IMR-90 (cell line): ENCODE results near the gene S100B. TPM values are rescaled to one million over a fixed set of nuclear protein-coding genes. Genes with fewer than 3 reads are reported as not detected.

Experiments used
- ATAC-seq: fragments of 200-7000 bp; cut with Tn5 transposase; 2 replicates; pipeline ENCODE4 v1.9.1; 2020; ENCODE audit warnings: low read depth, mild to moderate bottlenecking, moderate library complexity
- BruUV-seq: library from RNA; stranded (reverse); fragments of 400-500 nt; replicated peaks from 2 replicates; lab custom pipeline; 2021; lab: Mats Ljungman, UMichigan
- CTCF ChIA-PET: fragments of 300-600 bp; formaldehyde crosslinking; extraction: SDS; loops from one replicate; lab custom pipeline; 2021; ENCODE audit warnings: antibody characterized with exemption; lab: Yijun Ruan, JAX
- POLR2A ChIA-PET: fragments of 300-600 bp; sonication (Branson Sonifier 250); formaldehyde crosslinking; loops from one replicate; lab custom pipeline; 2022; ENCODE audit warnings: antibody characterized with exemption; ENCODE audit not compliant: unreplicated experiment; lab: Charles Lee
- DNase-seq: peaks from one replicate; pipeline ENCODE4 v3.0.0; 2013
- H2AFZ ChIP-seq: replicated peaks from 2 replicates; pipeline ENCODE3; 2013; ENCODE audit warnings: low read length, mild to moderate bottlenecking; ENCODE audit not compliant: poor library complexity
- H2AK5ac ChIP-seq: 2 replicates; pipeline ENCODE4 v1.6.1; 2013; ENCODE audit warnings: low read depth, low read length, inconsistent platforms
- H2AK9ac ChIP-seq: replicated peaks from 2 replicates; pipeline ENCODE3; 2013; ENCODE audit warnings: mild to moderate bottlenecking, low read depth, low read length, moderate library complexity; ENCODE audit not compliant: poor library complexity
- H2BK120ac ChIP-seq: 2 replicates; pipeline ENCODE4 v1.6.1; 2013; ENCODE audit warnings: low read depth, low read length, inconsistent platforms
- H2BK15ac ChIP-seq: 3 replicates; pipeline ENCODE4 v1.6.1; 2013; ENCODE audit warnings: low read depth, low read length, inconsistent platforms
- H2BK20ac ChIP-seq: 2 replicates; pipeline ENCODE4 v1.6.1; 2013; ENCODE audit warnings: low read depth, mild to moderate bottlenecking, inconsistent platforms, low read length, moderate library complexity
- H2BK5ac ChIP-seq: 2 replicates; pipeline ENCODE4 v1.6.1; 2013; ENCODE audit warnings: mild to moderate bottlenecking, low read depth, low read length, inconsistent platforms; ENCODE audit not compliant: poor library complexity, severe bottlenecking
- H3K14ac ChIP-seq: replicated peaks from 2 replicates; pipeline ENCODE4 v1.6.1; 2013; ENCODE audit warnings: low read depth, low read length, inconsistent platforms
- H3K18ac ChIP-seq: 2 replicates; pipeline ENCODE4 v1.6.1; 2013; ENCODE audit warnings: low read depth, low read length, control low read depth
- H3K23ac ChIP-seq: 2 replicates; pipeline ENCODE4 v1.6.1; 2013; ENCODE audit warnings: low read depth, low read length, inconsistent platforms
- H3K27ac ChIP-seq: 2 replicates; pipeline ENCODE4 v1.5.1; 2013; ENCODE audit warnings: mild to moderate bottlenecking, control low read depth, low read length; ENCODE audit not compliant: insufficient read depth
- H3K27me3 ChIP-seq: 2 replicates; pipeline ENCODE4 v1.6.1; 2013; ENCODE audit warnings: low read length; ENCODE audit not compliant: control insufficient read depth, insufficient read depth
- H3K36me3 ChIP-seq: 2 replicates; pipeline ENCODE4 v1.6.1; 2013; ENCODE audit warnings: low read length, mixed read lengths; ENCODE audit not compliant: control insufficient read depth, insufficient read depth
- H3K4ac ChIP-seq: 2 replicates; pipeline ENCODE4 v1.6.1; 2013; ENCODE audit warnings: low read depth, low read length, inconsistent platforms
- H3K4me1 ChIP-seq: 2 replicates; pipeline ENCODE4 v1.6.1; 2013; ENCODE audit warnings: low read length, mixed read lengths; ENCODE audit not compliant: control insufficient read depth, insufficient read depth
- H3K4me2 ChIP-seq: 2 replicates; pipeline ENCODE4 v1.6.1; 2013; ENCODE audit warnings: low read depth, mild to moderate bottlenecking, control low read depth, low read length, moderate library complexity
- H3K4me3 ChIP-seq: 2 replicates; pipeline ENCODE4 v1.5.1; 2013; ENCODE audit warnings: low read depth, mild to moderate bottlenecking, control low read depth, low read length, moderate library complexity; ENCODE audit not compliant: insufficient read depth
- H3K56ac ChIP-seq: 2 replicates; pipeline ENCODE4 v1.6.1; 2013; ENCODE audit warnings: low read length, inconsistent platforms; ENCODE audit not compliant: insufficient read depth; ENCODE audit errors: extremely low read depth
- H3K79me1 ChIP-seq, 2 experiments: 2 replicates each; pipeline ENCODE4 v1.6.1; 2013; ENCODE audit warnings: low read length in 2 of 2, inconsistent platforms in 1 of 2, low read depth in 1 of 2
- H3K9ac ChIP-seq: 2 replicates; pipeline ENCODE4 v1.6.1; 2013; ENCODE audit warnings: low read depth, low read length, control low read depth
- H3K9me1 ChIP-seq: 2 replicates; pipeline ENCODE4 v1.6.1; 2013; ENCODE audit warnings: low read length, inconsistent platforms; ENCODE audit not compliant: insufficient read depth
- H3K9me3 ChIP-seq: 2 replicates; pipeline ENCODE4 v1.6.1; 2013; ENCODE audit warnings: low read length; ENCODE audit not compliant: control insufficient read depth, insufficient read depth
- H4K20me1 ChIP-seq: 2 replicates; pipeline ENCODE4 v1.6.1; 2013; ENCODE audit warnings: low read length, inconsistent platforms; ENCODE audit not compliant: insufficient read depth
- H4K5ac ChIP-seq: 2 replicates; pipeline ENCODE4 v1.6.1; 2013; ENCODE audit warnings: mild to moderate bottlenecking, low read depth, low read length, control low read depth
- H4K8ac ChIP-seq, 2 experiments: 2 replicates each; pipeline ENCODE4 v1.6.1; 2013; ENCODE audit warnings: low read depth in 2 of 2, low read length in 2 of 2, control low read depth in 1 of 2, inconsistent platforms in 1 of 2
- H4K91ac ChIP-seq: 2 replicates; pipeline ENCODE4 v1.6.1; 2013; ENCODE audit warnings: low read depth, low read length, inconsistent platforms; ENCODE audit not compliant: insufficient read depth
- BHLHE40 ChIP-seq: fragments of 150-350 bp; IDR thresholded peaks from 2 replicates; pipeline ENCODE4 v1.6.1; 2016; ENCODE audit warnings: mild to moderate bottlenecking, low read depth, low read length
- FOS ChIP-seq: fragments of 150-350 bp; IDR thresholded peaks from 2 replicates; pipeline ENCODE4 v1.6.1; 2016; ENCODE audit warnings: low read depth, low read length
- MAFK ChIP-seq: IDR thresholded peaks from 2 replicates; pipeline ENCODE4 v1.6.1; 2012; ENCODE audit warnings: low read depth, low read length, improper control_type of control experiment
- MAZ ChIP-seq: IDR thresholded peaks from 2 replicates; pipeline ENCODE4 v1.6.1; 2012; ENCODE audit warnings: low read depth, mild to moderate bottlenecking, low read length, improper control_type of control experiment, moderate library complexity, borderline replicate concordance
- MXI1 ChIP-seq: IDR thresholded peaks from 2 replicates; pipeline ENCODE4 v1.6.1; 2012; ENCODE audit warnings: low read depth, mild to moderate bottlenecking, low read length, moderate library complexity, borderline replicate concordance
- NFE2L2 ChIP-seq: fragments of 150-350 bp; IDR thresholded peaks from 2 replicates; pipeline ENCODE4 v1.6.1; 2016; ENCODE audit warnings: low read depth, mild to moderate bottlenecking, low read length
- RCOR1 ChIP-seq: IDR thresholded peaks from 2 replicates; pipeline ENCODE4 v1.6.1; 2012; ENCODE audit warnings: mild to moderate bottlenecking, low read length, improper control_type of control experiment; ENCODE audit not compliant: insufficient replicate concordance
- RFX5 ChIP-seq: IDR thresholded peaks from 2 replicates; pipeline ENCODE4 v1.8.0; 2012; ENCODE audit warnings: low read depth, mild to moderate bottlenecking, low read length, moderate library complexity
- SMC3 ChIP-seq: fragments of 150-350 bp; IDR thresholded peaks from 2 replicates; pipeline ENCODE4 v1.6.1; 2016; ENCODE audit warnings: low read depth, mild to moderate bottlenecking, antibody characterized with exemption, low read length, moderate library complexity
- WGBS, 2 experiments: methylation state at CpG; one replicate each; pipeline versions ENCODE4 v1.1.5 to v1.1.7; 2013; ENCODE audit warnings: missing lambda C conversion rate in 2 of 2; ENCODE audit not compliant: insufficient read length in 1 of 2; ENCODE audit errors: extremely low coverage in 2 of 2; 5-methylcytosine and 5-hydroxymethylcytosine counted together
- dilution Hi-C: fragments of 300-500 bp; cut with HindIII; formaldehyde crosslinking; loops from one replicate; pipeline ENCODE4 v1.14.3; 2018; ENCODE audit warnings: low sequenced_read_pairs; ENCODE audit not compliant: unreplicated experiment
- in situ Hi-C: fragments of 300-500 bp; cut with MboI; formaldehyde crosslinking; loops from 3 replicates; pipeline ENCODE4 v1.14.3; 2019; ENCODE audit warnings: low sequenced_read_pairs, inconsistent platforms, mixed read lengths
- intact Hi-C: fragments of 100-400 bp; cut with micrococcal nuclease; formaldehyde crosslinking; loops from 2 replicates; pipeline ENCODE4 v1.10.0; 2022
- polyA plus RNA-seq, 3 experiments: library from polyadenylated mRNA; depleted of rRNA; stranded (reverse); fragments of >200 nt; gene quantifications; 2 replicates each; pipeline ENCODE4 v1.2.3, GENCODE V29; 2012; ENCODE audit warnings: low replicate concordance in 1 of 3
- total RNA-seq: library from RNA; depleted of rRNA; stranded (reverse); fragments of >200 nt; gene quantifications from 2 replicates; pipeline ENCODE4 v1.2.3, GENCODE V29; 2012
- TF ChIP-seq, protein P1 (sequence below): fragments of 150-350 bp; IDR thresholded peaks from 2 replicates; pipeline ENCODE4 v1.6.1; 2017; ENCODE audit warnings: mild to moderate bottlenecking, antibody characterized with exemption, low read length, low read depth
- TF ChIP-seq, protein P2 (sequence below): conservative IDR thresholded peaks from 2 replicates; pipeline ENCODE4 v1.5.1; 2012; ENCODE audit warnings: mild to moderate bottlenecking, low read depth, low read length, improper control_type of control experiment

Gene S100B
- total and polyA plus RNA-seq, 2 of the 4 experiments (the other 2 are of a cell fraction) = 0.18 to 0.26 TPM

DNA sequence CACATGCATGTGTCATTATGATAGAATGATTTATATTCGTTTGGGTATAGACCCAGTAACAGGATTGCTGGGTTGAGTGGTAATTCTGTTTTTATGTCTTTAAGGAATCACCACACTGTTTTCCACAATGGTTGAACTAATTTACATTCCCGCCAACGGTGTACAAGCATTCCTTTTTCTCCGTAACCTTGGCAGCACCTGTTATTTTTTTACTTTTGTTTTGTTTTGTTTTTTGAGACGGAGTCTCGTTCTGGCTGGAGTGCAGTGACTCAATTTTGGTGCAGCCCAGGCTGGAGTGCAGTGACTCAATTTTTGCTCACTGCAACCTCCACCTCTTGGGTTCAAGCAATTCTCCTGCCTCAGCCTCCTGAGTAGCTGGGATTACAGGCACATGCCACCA lies 8.5 kb upstream of the S100B start:
- Histone ChIP-seq H2AK9ac (no peak overlapping the region), H3K4ac (no peak overlapping the region), H3K4me2 (no peak overlapping the region), H4K20me1 (no peaks in the 10 kb centered on the region), H2BK15ac (no peak overlapping the region), H2BK120ac (no peak overlapping the region), H3K4me1 (no peaks in the 10 kb centered on the region), H4K91ac (no peak overlapping the region), H3K9ac (no peak overlapping the region), H3K27ac (no peak overlapping the region), H3K18ac (no peak overlapping the region), H3K27me3 (peaks cover 10% of the 10 kb centered on the region), H2BK5ac (no peak overlapping the region), H2AK5ac (no peak overlapping the region), H4K5ac (no peak overlapping the region), H3K79me1 (no peaks in the 10 kb centered on the region), H3K9me1 (no peaks in the 10 kb centered on the region), H2AFZ (no peak overlapping the region), H2BK20ac (no peak overlapping the region), H3K56ac (no peak overlapping the region), H3K23ac (no peak overlapping the region), H3K9me3 (peaks cover 9% of the 10 kb centered on the region), H3K36me3 (no peaks in the 10 kb centered on the region), H4K8ac (no peak overlapping the region), H3K14ac (no peak overlapping the region), H3K4me3 (no peak overlapping the region)
- dilution Hi-C loops (no loop called here), intact Hi-C loops (no loop called here), in situ Hi-C loops (no loop called here)
- CTCF ChIA-PET = no interaction called here
- POLR2A ChIA-PET = no interaction called here
- ATAC-seq (no peak), DNase-seq (no peak)
- TF ChIP-seq MAFK (no peak), MAZ (no peak), MXI1 (no peak), NFE2L2 (no peak), SMC3 (no peak), BHLHE40 (no peak), FOS (no peak), RFX5 (no peak), RCOR1 (no peak)
- TF ChIP-seq, protein P1, sequence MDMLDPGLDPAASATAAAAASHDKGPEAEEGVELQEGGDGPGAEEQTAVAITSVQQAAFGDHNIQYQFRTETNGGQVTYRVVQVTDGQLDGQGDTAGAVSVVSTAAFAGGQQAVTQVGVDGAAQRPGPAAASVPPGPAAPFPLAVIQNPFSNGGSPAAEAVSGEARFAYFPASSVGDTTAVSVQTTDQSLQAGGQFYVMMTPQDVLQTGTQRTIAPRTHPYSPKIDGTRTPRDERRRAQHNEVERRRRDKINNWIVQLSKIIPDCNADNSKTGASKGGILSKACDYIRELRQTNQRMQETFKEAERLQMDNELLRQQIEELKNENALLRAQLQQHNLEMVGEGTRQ = no peak
- TF ChIP-seq, protein P2, sequence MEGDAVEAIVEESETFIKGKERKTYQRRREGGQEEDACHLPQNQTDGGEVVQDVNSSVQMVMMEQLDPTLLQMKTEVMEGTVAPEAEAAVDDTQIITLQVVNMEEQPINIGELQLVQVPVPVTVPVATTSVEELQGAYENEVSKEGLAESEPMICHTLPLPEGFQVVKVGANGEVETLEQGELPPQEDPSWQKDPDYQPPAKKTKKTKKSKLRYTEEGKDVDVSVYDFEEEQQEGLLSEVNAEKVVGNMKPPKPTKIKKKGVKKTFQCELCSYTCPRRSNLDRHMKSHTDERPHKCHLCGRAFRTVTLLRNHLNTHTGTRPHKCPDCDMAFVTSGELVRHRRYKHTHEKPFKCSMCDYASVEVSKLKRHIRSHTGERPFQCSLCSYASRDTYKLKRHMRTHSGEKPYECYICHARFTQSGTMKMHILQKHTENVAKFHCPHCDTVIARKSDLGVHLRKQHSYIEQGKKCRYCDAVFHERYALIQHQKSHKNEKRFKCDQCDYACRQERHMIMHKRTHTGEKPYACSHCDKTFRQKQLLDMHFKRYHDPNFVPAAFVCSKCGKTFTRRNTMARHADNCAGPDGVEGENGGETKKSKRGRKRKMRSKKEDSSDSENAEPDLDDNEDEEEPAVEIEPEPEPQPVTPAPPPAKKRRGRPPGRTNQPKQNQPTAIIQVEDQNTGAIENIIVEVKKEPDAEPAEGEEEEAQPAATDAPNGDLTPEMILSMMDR = no peak
- no CpG with 5 or more reads among the region's 6 CpGs for WGBS, 2 experiments
- no TSS peak for BruUV-seq
